HG02884 (cell line): ENCODE results near the gene CLDN7.

ENCODE experiments used
- ATAC-seq: cut with Tn5 transposase; IDR thresholded peaks from one replicate; pipeline ENCODE4 v1.9.1; 2021; ENCODE audit warnings: mild to moderate bottlenecking, moderate library complexity; ENCODE audit not compliant: unreplicated experiment

The CLDN7 gene

GRCh38 chr17:7262192-7262934, at the start of gene CLDN7:
TSS of gene CLDN7 (minus strand) at chr17:7262478. CDS start at chr17:7262043, 435 bp downstream.
- ATAC-seq, result no peak

GRCh38 chr17:7311110-7311705, 48.9 kb upstream of the CLDN7 start:
- no peak for ATAC-seq

- no peak for ATAC-seq
Observed at GRCh38 chr17:7309628-7310027, 47.4 kb upstream of the CLDN7 start.

DNA sequence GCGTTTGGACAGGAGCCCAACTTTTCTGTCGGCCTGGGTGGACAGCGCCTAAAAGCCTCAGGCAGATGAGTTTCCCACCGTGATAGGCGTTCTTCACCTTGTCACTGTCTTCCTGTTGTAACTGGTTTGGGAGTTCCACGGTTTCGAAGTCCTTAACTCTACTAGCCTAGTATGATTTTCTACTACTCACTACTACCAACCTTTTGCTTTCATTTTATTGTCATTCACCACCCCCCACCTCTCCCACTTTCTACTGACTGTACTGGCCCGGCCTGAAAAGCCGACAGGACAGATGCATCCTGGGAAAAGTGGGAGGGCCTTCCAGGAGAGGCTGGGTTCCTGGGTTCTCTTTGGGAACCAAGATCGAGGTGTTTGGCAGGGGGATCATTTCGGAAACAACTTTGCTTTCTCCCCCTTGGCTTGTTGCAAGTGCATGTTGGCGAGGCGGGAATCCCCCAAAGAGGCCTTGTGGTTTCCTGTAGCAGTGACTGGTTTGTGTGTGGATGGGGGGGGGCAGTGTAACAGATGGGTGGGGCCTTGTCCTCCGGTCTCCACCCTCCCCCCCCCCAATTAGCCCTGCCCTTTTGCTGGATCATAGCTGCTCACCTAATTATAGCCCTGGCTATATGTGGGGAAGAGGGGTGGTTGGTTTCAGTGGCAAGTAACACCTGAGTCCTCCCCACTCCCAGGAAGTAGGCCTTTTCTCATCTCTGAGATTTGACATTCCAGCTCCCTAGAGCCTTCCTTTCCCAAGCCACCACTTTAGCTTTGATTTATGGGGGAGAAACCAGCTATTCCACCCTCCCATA, 46.6 kb upstream of the CLDN7 start:
- no peak for ATAC-seq

- no peak for ATAC-seq
Observed at GRCh38 chr17:7307686-7308624, 45.7 kb upstream of the CLDN7 start.

- peak; percentile 61 for ATAC-seq
Observed at GRCh38 chr17:7306911-7307685, 44.8 kb upstream of the CLDN7 start, which contains the start of gene EIF5A. TSS of gene EIF5A (plus strand) at chr17:7307628. CDS start at chr17:7309636, 2,008 bp downstream.

DNA sequence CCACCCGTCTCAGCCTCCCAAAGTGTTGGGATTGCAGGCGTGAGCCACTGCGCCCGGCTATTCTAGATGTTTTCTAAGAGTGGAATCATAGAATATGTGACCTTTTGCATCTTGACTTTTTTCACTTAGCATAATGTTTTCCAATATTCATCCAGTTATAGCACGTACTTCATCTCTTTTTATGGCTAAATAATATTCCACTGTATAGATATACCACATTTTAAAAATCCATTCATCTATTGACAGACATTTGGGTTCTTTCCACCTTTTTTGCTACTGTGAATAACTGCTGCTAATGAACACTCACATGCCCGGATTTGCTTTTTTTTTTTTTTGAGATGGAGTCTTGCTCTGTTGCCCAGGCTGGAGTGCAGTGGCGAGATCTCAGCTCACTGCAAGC, 41.9 kb upstream of the CLDN7 start:
- ATAC-seq, result no peak

DNA sequence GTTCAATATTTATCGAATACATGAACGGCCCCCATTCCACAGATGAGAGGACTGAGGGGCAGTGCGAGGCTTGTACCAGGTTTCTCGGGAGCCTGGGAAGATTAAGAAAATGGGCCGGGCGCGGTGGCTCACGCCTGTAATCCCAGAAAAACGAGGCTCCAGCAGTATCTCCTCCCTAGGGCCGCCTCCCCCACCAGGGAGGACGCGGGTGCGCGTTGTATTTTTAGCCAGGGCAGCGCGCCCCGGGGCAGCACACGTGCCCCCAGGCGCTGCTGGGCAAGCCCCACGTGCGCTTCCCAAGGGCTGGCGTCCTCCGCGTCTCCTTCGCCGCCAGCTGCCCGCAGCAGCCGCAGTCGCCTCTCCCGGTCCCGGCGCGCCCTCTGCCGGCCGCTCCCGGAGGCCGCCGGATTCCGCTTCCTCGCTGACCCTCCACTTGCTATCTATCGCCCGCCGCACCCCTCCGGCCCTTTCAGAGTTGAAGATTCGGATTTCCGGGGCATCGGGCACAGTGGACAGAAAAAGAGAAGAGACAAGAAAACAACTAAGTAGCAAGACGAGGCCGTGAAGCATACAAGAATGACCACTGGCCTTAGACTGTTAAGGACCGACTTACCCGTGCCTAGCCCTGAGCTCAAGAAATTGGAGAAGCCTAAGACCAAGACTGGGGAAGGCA, 34.0 kb upstream of the CLDN7 start:
- ATAC-seq, result no peak

DNA sequence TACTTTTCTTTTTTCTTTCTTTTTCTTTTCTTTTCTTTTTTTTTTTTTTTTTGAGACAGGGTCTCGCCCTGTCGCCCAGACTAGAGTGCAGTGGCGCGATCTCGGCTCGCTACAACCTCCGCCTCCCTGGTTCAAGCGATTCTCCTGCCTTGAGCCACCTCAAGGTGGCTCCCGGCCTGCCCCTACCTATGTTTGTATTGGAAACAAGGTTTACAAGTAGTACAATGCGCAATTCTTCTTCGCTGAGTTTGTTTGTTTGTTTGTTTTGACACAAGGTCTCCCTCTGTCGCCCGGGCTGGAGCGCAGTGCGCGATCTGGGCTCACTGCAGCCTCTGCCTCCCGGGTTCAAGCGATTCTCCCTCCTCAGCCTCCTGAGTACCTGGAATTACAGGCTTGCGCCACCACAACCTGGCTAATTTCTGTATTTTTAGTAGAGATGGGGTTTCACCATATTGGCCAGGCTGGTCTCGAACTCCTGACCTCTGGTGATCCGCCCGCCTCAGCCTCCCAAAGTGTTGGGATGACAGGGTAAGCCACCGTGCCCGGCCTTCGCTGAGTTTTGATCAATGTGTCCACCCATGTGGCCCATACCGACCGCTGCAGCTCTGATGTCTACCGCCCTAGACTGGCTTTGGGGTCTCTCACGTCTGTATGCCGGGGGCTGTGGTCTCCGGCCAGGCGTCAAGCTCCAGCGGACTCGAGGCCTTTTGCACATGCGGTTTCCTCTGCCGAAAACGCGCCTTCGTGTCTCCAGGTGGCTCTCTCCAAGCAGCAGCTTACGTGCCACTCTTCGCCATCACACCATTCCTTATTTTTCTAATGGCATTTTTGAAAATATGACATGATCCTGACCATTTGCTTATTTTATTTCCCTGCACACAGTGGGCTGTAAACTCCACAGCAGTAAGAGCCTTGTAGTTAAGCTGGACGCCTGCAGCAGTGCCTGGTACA, 33.2 kb upstream of the CLDN7 start:
- ATAC-seq, result no peak

DNA sequence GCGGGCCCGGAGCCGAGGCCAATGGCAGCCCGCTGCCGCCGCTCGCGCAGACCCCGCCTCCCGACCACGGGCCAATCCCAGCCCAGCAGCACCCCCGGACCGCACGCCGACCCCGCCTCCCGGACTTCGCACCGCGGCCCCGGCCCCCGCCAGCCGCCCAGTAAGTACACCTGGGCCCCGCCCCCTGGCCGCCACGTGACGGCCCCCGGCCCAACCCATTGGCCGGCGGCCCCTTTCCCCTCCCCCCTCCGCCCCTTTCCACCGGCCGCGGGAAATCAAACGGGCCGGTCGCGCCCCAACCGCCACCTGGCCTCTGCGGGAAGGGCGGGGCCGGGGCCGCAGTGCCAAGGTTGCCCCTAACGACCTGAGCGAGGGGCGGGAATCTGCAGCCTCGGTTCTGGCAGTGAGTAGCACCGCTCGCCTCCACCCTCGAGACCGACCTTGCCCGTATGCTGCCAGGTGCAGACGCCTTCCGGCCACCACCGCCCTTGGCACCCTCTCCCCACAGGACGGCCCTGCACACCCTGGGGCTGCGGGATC, 32.4 kb upstream of the CLDN7 start, which contains the start of gene YBX2:
YBX2 (minus strand) TSS at position 26 of the 540 bp plus-strand sequence. CDS start 139 bp downstream, outside the sequence.
- no peak for ATAC-seq

- ATAC-seq, result no peak
Observed at GRCh38 chr17:7293816-7294613, 31.7 kb upstream of the CLDN7 start.

- ATAC-seq, result no peak
Observed at GRCh38 chr17:7293159-7293558, 30.9 kb upstream of the CLDN7 start.

GRCh38 chr17:7292729-7293128, 30.5 kb upstream of the CLDN7 start:
- no peak for ATAC-seq

DNA sequence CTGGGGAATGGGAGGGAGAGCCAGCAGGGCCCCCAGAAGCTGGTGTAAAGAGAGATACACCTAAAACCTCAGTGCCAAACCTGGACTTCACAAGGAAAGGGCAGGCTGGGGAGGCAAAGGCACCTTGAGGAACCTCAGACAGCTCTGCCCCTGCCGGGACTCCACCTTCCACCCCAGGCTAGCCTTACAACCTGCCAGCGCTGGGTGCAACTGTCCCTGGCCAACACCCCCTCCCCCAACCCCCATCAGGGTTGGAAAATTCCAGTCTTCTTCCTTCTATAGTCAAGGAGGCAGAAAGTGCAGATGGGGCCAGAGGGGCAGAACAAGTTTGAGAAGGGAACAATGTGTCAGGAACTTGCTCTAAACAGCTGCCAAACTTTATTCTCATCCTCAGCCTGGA, 29.9 kb upstream of the CLDN7 start:
- no peak for ATAC-seq

DNA sequence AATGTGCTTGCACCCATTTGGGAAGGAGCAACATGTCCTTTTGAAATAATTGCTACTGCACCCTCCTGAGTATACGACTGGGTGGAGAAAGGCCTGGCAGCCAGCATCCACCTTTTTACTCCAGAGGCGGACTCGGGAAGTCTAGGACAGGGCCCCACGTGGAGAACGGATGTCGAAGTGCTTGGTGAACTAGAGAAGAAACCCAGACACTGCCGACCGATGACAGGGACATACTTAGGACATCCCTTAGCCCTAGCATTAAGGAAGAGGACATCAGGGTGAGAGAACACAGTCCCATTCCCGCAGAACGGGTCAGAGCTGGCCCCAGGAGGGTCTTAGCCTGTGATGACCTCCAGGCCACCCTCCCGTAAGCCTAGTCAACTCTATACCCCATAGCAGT, 28.4 kb upstream of the CLDN7 start:
- ATAC-seq, result no peak

GRCh38 chr17:7290166-7290565, 27.9 kb upstream of the CLDN7 start:
- no peak for ATAC-seq
